ENCODE results near the gene PCMTD2. TPM values are rescaled to one million over a fixed set of nuclear protein-coding genes. Genes with fewer than 3 reads are reported as not detected.
A peak's percentile ranks its signal among the peaks of the same experiment; 100 is the strongest.

PCMTD2 gene
- total RNA-seq, 1 donor from 2014 or later: 104 TPM

DNA sequence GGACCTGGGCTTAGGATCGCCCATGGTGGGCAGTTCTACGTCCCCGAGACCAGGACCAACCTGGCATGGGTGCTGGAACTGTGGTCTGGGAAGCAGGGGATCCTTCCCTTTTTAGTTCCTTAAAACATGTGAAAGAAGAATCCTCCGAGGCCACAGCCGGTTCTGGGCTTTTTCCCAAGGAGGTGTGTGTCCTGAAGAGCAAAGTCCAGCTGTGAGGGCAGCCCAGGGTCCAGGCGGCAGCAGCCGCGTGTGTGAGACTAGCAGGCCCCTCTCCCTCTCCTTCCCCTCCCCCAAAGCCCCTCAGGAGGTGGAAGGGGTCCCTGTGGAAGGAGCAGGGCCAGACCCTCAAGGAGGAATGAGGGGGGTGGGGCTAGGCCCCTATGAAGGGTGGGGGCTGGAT, 35.1 kb upstream of the PCMTD2 start:
- no peak overlapping the region for H3K27ac Mint-ChIP-seq (ENCODE audit: unreplicated experiment)
- H3K9me3 Mint-ChIP-seq (ENCODE audit: unreplicated experiment): no peaks in the 10 kb centered on the region
- peaks cover 17% of the 10 kb centered on the region for H3K27me3 Mint-ChIP-seq (ENCODE audit: unreplicated experiment)
- DNase-seq (ENCODE audit: low spot score): no peak
- H3K4me3 Mint-ChIP-seq (ENCODE audit: unreplicated experiment): no peak overlapping the region
- TF ChIP-seq, protein P1, sequence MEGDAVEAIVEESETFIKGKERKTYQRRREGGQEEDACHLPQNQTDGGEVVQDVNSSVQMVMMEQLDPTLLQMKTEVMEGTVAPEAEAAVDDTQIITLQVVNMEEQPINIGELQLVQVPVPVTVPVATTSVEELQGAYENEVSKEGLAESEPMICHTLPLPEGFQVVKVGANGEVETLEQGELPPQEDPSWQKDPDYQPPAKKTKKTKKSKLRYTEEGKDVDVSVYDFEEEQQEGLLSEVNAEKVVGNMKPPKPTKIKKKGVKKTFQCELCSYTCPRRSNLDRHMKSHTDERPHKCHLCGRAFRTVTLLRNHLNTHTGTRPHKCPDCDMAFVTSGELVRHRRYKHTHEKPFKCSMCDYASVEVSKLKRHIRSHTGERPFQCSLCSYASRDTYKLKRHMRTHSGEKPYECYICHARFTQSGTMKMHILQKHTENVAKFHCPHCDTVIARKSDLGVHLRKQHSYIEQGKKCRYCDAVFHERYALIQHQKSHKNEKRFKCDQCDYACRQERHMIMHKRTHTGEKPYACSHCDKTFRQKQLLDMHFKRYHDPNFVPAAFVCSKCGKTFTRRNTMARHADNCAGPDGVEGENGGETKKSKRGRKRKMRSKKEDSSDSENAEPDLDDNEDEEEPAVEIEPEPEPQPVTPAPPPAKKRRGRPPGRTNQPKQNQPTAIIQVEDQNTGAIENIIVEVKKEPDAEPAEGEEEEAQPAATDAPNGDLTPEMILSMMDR (IDR thresholded peaks at IDR 0.05; ENCODE audit: unreplicated experiment): no peak
- H3K4me1 Mint-ChIP-seq (ENCODE audit: unreplicated experiment): peaks cover 27% of the 10 kb centered on the region
- H3K36me3 Mint-ChIP-seq (ENCODE audit: low read depth, unreplicated experiment): no peaks in the 10 kb centered on the region

DNA sequence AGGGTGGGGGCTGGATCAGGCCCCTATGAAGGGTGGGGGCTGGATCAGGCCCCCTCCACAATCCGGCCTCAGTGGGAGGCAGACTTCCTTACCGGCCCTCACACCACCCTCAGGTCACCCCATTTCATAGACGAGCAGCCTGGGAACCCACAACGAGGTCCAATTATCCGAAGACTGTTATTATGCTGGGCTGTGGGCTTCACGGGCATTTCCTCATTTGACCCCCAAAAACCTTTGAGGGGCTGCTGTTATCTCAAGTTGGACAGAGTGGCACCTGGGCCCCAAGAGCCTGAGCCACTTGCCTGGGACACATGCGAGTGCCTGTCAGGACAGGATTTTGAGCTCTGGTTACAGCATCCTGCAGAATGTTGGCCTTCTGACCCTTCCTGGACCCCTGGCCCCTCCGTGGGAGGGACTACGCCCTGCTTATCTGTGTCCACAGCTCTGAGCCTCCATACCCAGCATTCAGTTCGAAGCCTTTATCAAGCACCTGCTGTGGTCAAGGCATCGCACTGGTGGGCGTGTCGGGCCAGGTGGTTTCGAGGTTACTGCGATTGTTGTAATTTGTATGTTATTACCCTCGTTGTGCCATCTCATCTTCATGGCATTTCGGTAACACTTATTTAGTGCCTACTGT, 34.5 kb upstream of the PCMTD2 start:
- no peak overlapping the region for H3K4me3 Mint-ChIP-seq (ENCODE audit: unreplicated experiment)

DNA sequence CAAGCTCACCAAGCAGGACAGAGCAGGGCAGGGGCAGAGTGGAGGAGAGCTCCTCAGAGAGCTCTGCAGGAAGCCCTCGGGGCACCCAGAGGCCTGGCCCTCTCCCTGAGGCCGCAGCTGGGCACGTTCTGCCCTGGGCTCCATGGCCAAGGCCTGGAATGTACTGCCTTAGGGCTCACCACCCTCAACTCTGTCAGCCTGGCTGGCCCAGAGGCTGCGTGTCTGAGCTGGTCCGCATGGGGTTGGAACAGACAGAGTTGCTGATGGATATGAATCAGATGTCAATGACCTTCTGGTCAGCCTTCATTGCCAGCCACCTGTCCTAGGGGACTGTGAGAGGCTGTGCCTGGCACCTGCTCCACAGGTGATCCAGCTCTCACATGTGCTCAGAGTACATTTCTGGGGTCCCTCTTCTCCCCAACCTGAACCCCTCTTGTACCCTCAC, 33.2 kb upstream of the PCMTD2 start:
- no peak overlapping the region for H3K27ac Mint-ChIP-seq (ENCODE audit: unreplicated experiment)
- H3K9me3 Mint-ChIP-seq (ENCODE audit: unreplicated experiment): no peaks in the 10 kb centered on the region
- H3K4me3 Mint-ChIP-seq (ENCODE audit: unreplicated experiment): no peak overlapping the region
- H3K27me3 Mint-ChIP-seq (ENCODE audit: unreplicated experiment): peaks cover 14% of the 10 kb centered on the region
- H3K36me3 Mint-ChIP-seq (ENCODE audit: low read depth, unreplicated experiment): no peaks in the 10 kb centered on the region
- TF ChIP-seq, protein P1 (IDR thresholded peaks at IDR 0.05; ENCODE audit: unreplicated experiment): no peak
- peaks cover 27% of the 10 kb centered on the region for H3K4me1 Mint-ChIP-seq (ENCODE audit: unreplicated experiment)
- DNase-seq (ENCODE audit: low spot score): no peak

More for the DNA sequence above, 34.5 kb upstream of the PCMTD2 start:
- H3K36me3 Mint-ChIP-seq (ENCODE audit: low read depth, unreplicated experiment): no peaks in the 10 kb centered on the region
- TF ChIP-seq, protein P1 (IDR thresholded peaks at IDR 0.05; ENCODE audit: unreplicated experiment): no peak
- peaks cover 27% of the 10 kb centered on the region for H3K4me1 Mint-ChIP-seq (ENCODE audit: unreplicated experiment)
- no peaks in the 10 kb centered on the region for H3K9me3 Mint-ChIP-seq (ENCODE audit: unreplicated experiment)
- no peak for DNase-seq (ENCODE audit: low spot score)
- peaks cover 17% of the 10 kb centered on the region for H3K27me3 Mint-ChIP-seq (ENCODE audit: unreplicated experiment)
- no peak overlapping the region for H3K27ac Mint-ChIP-seq (ENCODE audit: unreplicated experiment)

DNA sequence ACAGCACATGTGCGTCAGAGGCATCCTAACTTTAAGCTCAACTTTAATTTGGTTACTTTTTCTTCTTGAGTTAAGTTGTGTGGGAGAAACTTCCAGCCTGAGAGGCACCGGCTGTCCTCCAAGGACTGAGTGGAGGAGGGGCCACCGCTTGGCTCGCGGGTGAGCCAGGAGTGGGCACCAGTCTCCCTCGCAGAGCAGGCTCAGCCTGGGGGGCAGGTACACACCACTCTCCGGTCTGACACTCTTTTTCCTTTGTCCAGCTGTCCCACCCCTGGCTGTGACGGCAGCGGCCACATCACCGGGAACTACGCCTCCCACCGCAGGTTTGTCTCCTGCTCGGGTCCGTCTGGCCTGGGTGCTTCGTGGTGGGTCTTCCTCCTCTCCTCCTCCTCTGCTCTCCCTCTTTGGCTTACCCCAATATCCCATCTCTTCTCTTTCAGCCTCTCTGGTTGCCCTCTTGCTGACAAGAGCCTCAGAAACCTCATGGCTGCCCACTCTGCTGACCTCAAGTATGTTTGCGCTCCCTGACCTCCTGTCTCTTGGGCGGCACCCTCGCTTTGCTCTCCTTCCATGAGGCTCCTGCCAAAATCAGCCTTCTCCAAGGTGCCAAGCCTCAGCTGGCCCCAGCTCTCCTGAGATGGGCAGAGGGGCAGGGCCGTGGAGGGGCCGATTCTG, 32.6 kb upstream of the PCMTD2 start:
- H3K9me3 Mint-ChIP-seq (ENCODE audit: unreplicated experiment): no peaks in the 10 kb centered on the region
- no peak overlapping the region for H3K4me3 Mint-ChIP-seq (ENCODE audit: unreplicated experiment)
- TF ChIP-seq, protein P1 (IDR thresholded peaks at IDR 0.05; ENCODE audit: unreplicated experiment): no peak
- DNase-seq (ENCODE audit: low spot score): no peak
- H3K4me1 Mint-ChIP-seq (ENCODE audit: unreplicated experiment): peaks cover 27% of the 10 kb centered on the region
- peaks cover 10% of the 10 kb centered on the region for H3K27me3 Mint-ChIP-seq (ENCODE audit: unreplicated experiment)
- H3K27ac Mint-ChIP-seq (ENCODE audit: unreplicated experiment): no peak overlapping the region
- H3K36me3 Mint-ChIP-seq (ENCODE audit: low read depth, unreplicated experiment): no peaks in the 10 kb centered on the region

DNA sequence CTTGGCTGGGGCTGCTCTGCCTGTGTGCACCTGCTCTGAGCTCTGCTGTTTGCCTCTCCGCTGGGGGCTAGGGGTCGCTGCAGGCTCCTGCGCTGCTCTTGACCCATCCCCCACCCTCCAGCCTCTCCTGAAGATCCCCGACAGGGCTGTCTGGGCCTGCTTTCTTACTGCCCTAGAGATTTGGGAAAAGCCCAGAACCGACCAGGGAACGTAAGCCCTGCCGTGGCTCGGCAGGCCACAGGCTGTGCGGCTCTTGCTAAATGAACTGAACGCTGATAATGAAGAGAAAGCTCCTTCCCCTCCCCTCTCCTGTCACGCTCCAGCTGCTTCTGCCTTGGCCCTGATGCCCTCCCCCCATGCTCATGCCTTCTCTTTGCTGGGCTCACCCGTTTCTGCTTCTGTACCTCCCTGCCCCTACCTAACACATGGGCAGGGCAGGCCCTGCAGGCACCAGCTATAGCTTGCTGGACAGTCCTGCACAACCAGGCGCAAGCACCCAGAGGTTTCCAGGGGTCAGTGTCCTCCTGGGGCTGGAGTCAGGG, 32.0 kb upstream of the PCMTD2 start:
- Mint-ChIP-seq H3K27me3 (ENCODE audit: unreplicated experiment) (peaks cover 8% of the 10 kb centered on the region), H3K4me3 (ENCODE audit: unreplicated experiment) (no peak overlapping the region), H3K4me1 (ENCODE audit: unreplicated experiment) (peaks cover 27% of the 10 kb centered on the region), H3K27ac (ENCODE audit: unreplicated experiment) (no peak overlapping the region), H3K9me3 (ENCODE audit: unreplicated experiment) (no peaks in the 10 kb centered on the region), H3K36me3 (ENCODE audit: low read depth, unreplicated experiment) (no peaks in the 10 kb centered on the region)
- TF ChIP-seq, protein P1 (IDR thresholded peaks at IDR 0.05; ENCODE audit: unreplicated experiment): no peak
- DNase-seq (ENCODE audit: low spot score): peak; percentile 78
